ENCODE measurements around the gene SIDT2.
A peak's percentile ranks its signal among the peaks of the same experiment; 100 is the strongest.
"Not testable (repeated sequence)": the region's sequence is repeated elsewhere in the genome, so short reads cannot be mapped to it uniquely, and the experiment has no call there.

SIDT2 gene

GRCh38 chr11:117204283-117205080 is 25.9 kb downstream of the SIDT2 start:
- CTCF ChIA-PET = interaction anchor here (3.3 kb wide), 1 partner anchor 22 kb away, joined by 14 read pairs; no protein-coding TSS in a partner anchor
- DNase-seq (ENCODE audit: low read depth, low spot score) = no peak
- no peak for TF ChIP-seq CTCF (IDR thresholded peaks at IDR 0.05; ENCODE audit: insufficient read depth, low read length, missing control alignments)
- POLR2A ChIA-PET = interaction anchor here (0.7 to 11.2 kb wide), 3 partner anchors 9 to 25 kb away, joined by 3 to 76 read pairs (median 5); partner anchors contain the start of gene SIDT2
- peak overlapping the region; percentile 1 for H3K4me3 ChIP-seq (ENCODE audit: low read depth, low read length)

GRCh38 chr11:117205211-117205818 is 26.8 kb downstream of the SIDT2 start:
- ChIA-PET CTCF (interaction anchor here (3.3 kb wide), 1 partner anchor 22 kb away, joined by 14 read pairs; no protein-coding TSS in a partner anchor), POLR2A (interaction anchor here (0.7 kb wide), 1 partner anchor 10 kb away, joined by 3 read pairs; no protein-coding TSS in a partner anchor)
- TF ChIP-seq CTCF (IDR thresholded peaks at IDR 0.05; ENCODE audit: insufficient read depth, low read length, missing control alignments) = no peak
- no peak for DNase-seq (ENCODE audit: low read depth, low spot score)
- no peak overlapping the region; the same call in 1 of the 2 replicates for H3K4me3 ChIP-seq (ENCODE audit: low read depth, low read length)

GRCh38 chr11:117206111-117206510 is 27.6 kb downstream of the SIDT2 start:
- CTCF ChIA-PET = interaction anchor here (3.3 kb wide), 1 partner anchor 21 kb away, joined by 14 read pairs; no protein-coding TSS in a partner anchor
- H3K4me3 ChIP-seq (ENCODE audit: low read depth, low read length); POLR2A ChIA-PET; DNase-seq (ENCODE audit: low read depth, low spot score): not testable (repeated sequence)

- CTCF ChIA-PET; H3K4me3 ChIP-seq (ENCODE audit: low read depth, low read length); POLR2A ChIA-PET; DNase-seq (ENCODE audit: low read depth, low spot score): not testable (repeated sequence)
Measured at GRCh38 chr11:117206859-117207258, 28.3 kb downstream of the SIDT2 start.

- DNase-seq (ENCODE audit: low read depth, low spot score); CTCF ChIA-PET; POLR2A ChIA-PET; H3K4me3 ChIP-seq (ENCODE audit: low read depth, low read length): not testable (repeated sequence)
Measured at GRCh38 chr11:117207481-117207880, 28.9 kb downstream of the SIDT2 start.

- POLR2A ChIA-PET; H3K4me3 ChIP-seq (ENCODE audit: low read depth, low read length); DNase-seq (ENCODE audit: low read depth, low spot score); CTCF ChIA-PET: not testable (repeated sequence)
- peak; percentile 40 for TF ChIP-seq CTCF (IDR thresholded peaks at IDR 0.05; ENCODE audit: insufficient read depth, low read length, missing control alignments)
Measured at GRCh38 chr11:117208710-117209109, 30.2 kb downstream of the SIDT2 start.

GRCh38 chr11:117209351-117210125 is 31.0 kb downstream of the SIDT2 start:
- CTCF ChIA-PET = interaction anchor here (15.2 kb wide), 1 partner anchor 20 kb away, joined by 191 read pairs; the partner anchor contains the start of genes PCSK7 and RNF214
- POLR2A ChIA-PET = interaction anchor here (1.4 to 2.7 kb wide), 3 partner anchors 8 to 66 kb away, joined by 4 to 20 read pairs (median 5); partner anchors contain the start of genes PAFAH1B2 and TAGLN
- not testable (repeated sequence) for H3K4me3 ChIP-seq (ENCODE audit: low read depth, low read length); DNase-seq (ENCODE audit: low read depth, low spot score)

- ChIA-PET POLR2A (interaction anchor here (1.1 to 2.7 kb wide), 5 partner anchors 9 to 67 kb away, joined by 3 to 20 read pairs (median 5); partner anchors contain the start of genes PAFAH1B2 and TAGLN), CTCF (interaction anchor here (1.4 to 15.2 kb wide), 2 partner anchors 11 to 19 kb away, joined by 3 to 191 read pairs; partner anchors contain the start of genes PCSK7 and RNF214)
Measured at GRCh38 chr11:117210620-117211019, 32.1 kb downstream of the SIDT2 start.

More at GRCh38 chr11:117210620-117211019, 32.1 kb downstream of the SIDT2 start:
- no peak for DNase-seq (ENCODE audit: low read depth, low spot score)
- H3K4me3 ChIP-seq (ENCODE audit: low read depth, low read length) = no peak overlapping the region
- TF ChIP-seq CTCF (IDR thresholded peaks at IDR 0.05; ENCODE audit: insufficient read depth, low read length, missing control alignments) = no peak

Data from AG04449 (cell line).